OCI-LY1 (cell line): ENCODE measurements around the gene RFC5.

Experiments
- EZH2 ChIP-seq: fragments of 200-600 bp; sonication (generic), shearing (Covaris generic); IDR thresholded peaks from 2 replicates; pipeline ENCODE4 v1.8.0; 2017; ENCODE audit warnings: borderline replicate concordance, mixed run types, mild to moderate bottlenecking, antibody characterized with exemption, low read length, moderate library complexity, mixed read lengths
- TF ChIP-seq, protein P1 (sequence below): fragments of 200-600 bp; sonication (generic), shearing (Covaris generic); IDR thresholded peaks from 2 replicates; pipeline ENCODE4 v1.5.1; 2017; ENCODE audit warnings: mild to moderate bottlenecking, antibody characterized with exemption, low read length, moderate library complexity, mixed read lengths

DNA sequence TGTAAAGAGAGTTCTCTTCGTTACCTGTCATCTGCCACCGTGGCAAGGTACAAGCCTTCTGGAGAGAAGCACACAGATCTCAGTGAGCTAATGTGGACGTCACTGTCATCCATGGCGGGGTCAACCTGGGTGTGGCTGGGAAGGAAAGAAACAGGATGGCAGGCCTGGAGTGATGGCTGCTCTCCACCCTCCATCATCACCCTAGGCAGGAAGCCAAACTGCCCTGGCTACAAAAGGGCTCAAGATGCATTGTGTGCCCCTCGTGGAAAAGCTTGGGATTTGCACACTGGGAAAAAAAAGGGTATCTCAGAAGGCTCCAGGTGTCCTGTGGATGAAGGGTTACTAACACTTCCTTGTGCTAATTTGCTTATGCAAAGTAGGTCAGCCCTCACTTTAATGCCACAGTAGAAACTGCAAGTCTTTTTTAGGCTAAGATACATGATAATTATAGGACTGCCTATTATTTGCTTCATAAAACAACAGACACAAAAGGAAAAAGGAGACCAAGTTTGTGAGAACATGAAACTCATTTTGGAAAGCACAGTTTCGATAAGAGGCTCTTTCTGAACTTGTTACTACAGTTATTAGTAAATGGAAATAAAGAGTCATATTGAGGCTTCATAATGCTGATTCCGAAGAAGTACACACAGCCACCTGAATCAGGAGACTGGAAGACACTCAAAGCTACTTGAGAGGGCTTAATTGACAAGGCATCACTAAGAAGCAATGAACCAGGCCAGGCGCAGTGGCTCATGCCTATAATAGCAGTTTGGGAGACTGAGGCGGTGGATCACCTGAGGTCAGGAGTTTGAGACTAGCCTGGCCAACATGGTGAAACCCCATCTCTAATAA is 18.9 kb downstream of the RFC5 start:
- TF ChIP-seq, protein P1, sequence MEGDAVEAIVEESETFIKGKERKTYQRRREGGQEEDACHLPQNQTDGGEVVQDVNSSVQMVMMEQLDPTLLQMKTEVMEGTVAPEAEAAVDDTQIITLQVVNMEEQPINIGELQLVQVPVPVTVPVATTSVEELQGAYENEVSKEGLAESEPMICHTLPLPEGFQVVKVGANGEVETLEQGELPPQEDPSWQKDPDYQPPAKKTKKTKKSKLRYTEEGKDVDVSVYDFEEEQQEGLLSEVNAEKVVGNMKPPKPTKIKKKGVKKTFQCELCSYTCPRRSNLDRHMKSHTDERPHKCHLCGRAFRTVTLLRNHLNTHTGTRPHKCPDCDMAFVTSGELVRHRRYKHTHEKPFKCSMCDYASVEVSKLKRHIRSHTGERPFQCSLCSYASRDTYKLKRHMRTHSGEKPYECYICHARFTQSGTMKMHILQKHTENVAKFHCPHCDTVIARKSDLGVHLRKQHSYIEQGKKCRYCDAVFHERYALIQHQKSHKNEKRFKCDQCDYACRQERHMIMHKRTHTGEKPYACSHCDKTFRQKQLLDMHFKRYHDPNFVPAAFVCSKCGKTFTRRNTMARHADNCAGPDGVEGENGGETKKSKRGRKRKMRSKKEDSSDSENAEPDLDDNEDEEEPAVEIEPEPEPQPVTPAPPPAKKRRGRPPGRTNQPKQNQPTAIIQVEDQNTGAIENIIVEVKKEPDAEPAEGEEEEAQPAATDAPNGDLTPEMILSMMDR: no peak
- TF ChIP-seq EZH2: no peak
